GM12872 (cell line): Measurements from ENCODE around the gene OR2S2.

ENCODE experiments used
- CTCF ChIP-seq: IDR thresholded peaks from 3 replicates; pipeline ENCODE4 v1.5.1; 2011; ENCODE audit warnings: low read depth, mild to moderate bottlenecking, low read length, moderate library complexity; ENCODE audit not compliant: insufficient read depth

The OR2S2 gene

GRCh38 chr9:35928591-35929452 is 29.1 kb downstream of the OR2S2 start:
- TF ChIP-seq CTCF: no peak

GRCh38 chr9:35923927-35924763 is 33.8 kb downstream of the OR2S2 start:
- no peak for TF ChIP-seq CTCF

DNA sequence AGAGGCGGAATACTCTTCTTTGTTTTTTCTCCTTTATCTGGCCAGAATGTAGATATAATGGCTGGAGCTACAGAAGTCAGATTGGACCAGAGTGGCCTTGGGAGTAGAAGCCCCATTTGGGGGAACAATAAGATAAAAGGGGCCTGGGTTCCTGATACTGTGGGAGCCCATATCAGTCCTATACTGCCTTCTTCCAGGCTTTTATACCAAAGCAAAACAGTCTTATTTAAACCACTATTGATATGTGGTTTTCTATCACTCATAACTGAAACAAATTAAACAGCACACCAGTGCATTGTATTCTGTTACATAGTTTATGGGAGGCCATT is 34.4 kb downstream of the OR2S2 start:
- TF ChIP-seq CTCF: no peak

DNA sequence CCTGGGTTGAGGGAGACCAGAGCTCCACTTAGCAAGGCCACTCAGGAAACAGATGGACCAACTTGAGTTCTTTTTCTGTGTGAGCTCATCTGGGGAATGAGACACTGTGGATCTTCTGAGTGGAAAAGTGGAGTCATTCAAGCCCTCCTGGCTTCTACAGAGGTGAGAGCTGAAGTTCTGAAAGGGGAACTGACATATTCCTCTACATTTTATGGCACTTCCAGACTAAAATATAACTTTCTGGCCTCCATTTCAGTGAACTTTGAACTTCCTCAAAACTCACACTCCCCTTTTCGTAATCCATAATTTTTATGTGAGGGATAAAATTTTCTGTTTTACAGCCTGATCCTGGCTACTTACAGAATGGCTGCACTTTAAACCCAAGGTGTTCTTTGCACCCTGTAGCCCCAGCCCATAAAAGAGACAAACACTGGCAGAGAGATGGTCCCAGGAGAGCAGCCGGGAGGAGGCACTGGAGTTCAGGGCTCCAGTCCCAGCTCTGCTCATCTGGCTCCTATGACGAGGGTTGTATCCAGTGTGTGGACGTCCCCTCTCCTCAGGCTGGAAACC is 37.8 kb downstream of the OR2S2 start:
- no peak for TF ChIP-seq CTCF

DNA sequence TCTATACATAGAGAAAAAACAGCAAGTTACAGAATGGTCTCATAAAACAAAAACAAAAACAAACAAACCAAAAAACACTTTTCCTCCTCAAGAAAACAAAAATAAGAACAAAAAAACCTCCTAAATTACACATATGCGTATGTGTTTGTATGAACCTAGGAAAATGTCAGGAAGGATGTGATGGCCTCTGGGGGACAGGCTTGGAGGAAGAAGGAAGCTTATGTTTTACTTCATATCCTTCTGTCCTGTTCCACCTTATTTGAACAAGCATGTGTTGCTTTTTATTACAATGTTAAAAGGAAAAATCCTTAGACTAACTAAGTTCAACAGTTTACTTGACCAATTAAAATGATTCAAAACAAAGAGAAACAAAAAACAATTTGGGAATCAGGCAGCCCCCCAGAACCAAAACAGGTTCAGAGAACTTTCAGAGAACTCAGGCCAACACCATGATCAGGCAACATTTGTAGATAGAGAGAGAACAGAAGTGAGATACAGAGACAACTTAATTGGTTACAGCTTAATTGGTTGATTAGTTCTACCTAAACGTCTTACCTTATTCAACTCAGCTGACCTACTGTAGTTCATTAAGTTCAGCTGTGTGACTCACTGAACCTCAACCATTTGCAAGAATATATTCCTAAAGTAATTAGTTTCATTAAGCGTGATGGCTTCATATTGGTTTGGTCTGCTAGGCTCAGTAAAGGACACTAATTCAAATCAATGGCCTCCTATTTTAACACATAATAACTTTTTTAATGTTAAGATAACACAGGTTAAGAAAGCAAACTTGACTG is 38.5 kb downstream of the OR2S2 start:
- no peak for TF ChIP-seq CTCF

DNA sequence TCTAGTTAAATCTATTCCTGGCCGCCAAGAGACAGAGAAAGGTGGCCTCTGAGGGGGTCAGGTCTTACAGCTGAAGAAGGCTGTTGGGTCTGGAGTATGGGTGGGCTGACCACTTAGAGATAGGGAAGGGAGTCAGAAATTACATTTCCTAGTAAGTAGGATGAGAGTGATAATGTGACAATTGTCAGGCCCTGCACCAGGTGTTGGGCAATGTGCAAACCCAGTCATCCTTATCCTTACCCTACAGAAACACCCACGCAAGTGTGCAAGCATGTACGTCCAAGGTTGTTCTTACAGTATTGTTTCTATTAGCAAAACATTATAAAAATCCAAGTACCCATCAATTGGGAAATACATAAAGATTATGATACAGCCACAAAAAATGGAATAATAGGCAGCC is 39.2 kb downstream of the OR2S2 start:
- no peak for TF ChIP-seq CTCF
